PC-9 (cell line): Measurements from ENCODE around the gene SLC29A4.

Experiments
- CTCF ChIP-seq: fragments of 200-600 bp; sonication (generic); conservative IDR thresholded peaks from 2 replicates; pipeline ENCODE4 v1.6.1; 2017; ENCODE audit warnings: mixed run types, antibody characterized with exemption, mild to moderate bottlenecking, moderate library complexity
- EZH2 ChIP-seq: fragments of 200-600 bp; sonication (generic); IDR thresholded peaks from 2 replicates; pipeline ENCODE4 v1.8.0; 2017; ENCODE audit warnings: antibody characterized with exemption, low read depth

GRCh38 chr7:5300366-5300765, 17.6 kb downstream of the SLC29A4 start:
- no peak for TF ChIP-seq CTCF
- no peak for TF ChIP-seq EZH2
